CD4-positive, alpha-beta T cell treated with Interleukin-12 subunit alpha and Interleukin-12 subunit beta, for 1 hour (primary cell): ENCODE data around the gene HSPA12A.

Experiments
- DNase-seq: peaks from one replicate; pipeline ENCODE4 v3.0.0-alpha.2; 2020

Gene HSPA12A

DNA sequence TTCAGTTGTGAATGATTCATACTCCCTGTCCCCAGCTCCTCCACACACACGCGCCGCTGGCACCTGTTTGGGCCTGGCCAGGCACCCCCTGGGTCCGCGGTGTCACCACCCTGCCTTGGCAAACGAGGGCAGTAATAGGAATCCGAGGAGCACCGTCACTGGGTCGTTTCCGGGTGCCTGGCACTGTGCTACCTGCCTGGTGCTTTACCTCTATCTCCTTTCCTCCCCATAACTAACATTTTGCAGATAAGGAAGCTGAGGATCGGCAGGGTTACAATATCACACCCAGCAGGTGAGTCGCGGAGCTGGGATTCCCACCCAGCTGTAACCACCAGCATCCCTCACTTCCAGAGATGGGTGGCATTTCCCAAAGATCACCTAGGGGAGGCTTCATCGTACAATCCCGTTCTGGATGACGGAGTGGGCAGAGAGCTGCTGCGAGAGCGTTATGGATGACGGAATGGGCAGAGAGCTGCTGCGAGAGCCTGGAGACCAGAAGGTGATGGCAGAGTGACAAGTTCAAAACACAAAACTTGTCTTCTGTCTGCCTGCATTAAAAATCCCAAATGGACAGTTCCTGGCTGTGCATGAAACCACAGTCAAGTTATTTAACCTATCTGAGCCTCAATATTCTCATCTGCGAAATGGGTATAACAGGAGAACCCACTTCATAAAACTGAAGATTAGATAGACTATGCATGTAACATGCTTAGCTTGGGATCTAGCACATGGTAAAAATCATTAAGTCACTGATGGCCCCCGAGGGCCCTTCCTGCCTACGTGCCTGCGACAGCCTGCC, 1.1 kb upstream of the HSPA12A start:
- no peak for DNase-seq

DNA sequence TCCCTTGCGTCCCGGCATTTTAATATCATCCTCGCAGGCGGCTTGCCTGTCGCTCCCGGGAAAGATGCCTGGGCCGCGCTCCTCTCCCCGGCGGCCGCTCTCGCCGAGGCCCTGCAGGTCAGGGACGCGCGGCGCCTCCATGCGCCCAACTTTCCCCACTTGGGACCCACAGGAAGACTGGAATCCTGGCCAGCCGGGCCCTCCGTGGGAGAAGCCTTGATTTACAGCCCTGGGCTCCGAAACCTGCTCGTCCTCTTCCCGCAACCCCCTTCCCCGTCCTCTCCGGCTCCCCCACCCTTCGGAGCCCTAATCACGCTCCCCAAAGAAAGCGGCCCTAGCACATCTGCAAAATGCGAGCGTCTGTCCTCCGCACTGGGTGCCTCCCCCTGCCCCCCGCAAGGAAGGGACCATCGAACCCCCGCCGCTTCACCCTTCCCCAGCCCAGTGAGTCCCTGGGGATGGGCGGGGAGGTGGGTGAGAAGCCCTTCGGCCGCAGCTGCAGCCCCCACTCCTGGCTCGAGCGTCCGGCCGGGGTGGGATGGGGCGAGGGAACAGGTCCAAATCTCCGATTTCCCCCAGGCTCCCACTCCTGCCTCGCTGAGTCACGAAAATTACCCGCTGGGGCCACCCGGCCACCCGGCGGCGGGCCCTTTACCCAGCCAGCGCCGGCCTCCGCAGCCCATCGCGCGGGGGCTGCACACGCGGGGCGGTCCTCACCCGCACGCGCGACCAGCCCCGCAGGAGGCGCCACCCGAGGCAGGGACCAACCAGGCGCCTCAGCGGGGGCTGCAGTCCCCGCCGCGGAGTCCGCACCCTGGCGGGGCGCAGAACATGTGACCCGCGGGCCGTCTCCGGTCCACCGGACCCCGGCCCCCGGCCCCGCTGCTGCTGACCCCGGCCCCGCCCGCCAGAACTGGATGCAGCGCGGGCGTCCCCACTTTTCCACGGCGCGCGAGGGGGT, 695 bp downstream of the HSPA12A start:
- no peak for DNase-seq

DNA sequence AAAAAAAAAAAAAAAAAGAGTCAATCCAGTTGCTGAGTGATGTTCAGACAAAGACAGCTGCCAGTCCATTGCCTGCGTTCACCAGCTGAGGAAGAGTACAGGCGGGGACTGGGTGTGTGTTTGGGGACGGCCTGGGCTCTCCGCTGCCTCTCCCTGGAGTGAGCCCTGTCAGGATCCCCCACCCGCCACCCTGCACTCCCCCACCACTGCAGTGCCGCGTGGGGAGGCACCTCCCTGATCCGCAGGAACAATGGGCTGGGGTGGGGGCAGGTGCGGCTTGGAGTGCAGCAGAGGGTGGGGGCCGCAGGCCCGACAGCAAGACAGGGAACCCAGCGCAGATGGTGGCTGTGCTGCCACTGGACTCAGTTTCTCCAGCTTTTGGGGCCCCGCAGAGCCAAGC, 1.4 kb downstream of the HSPA12A start:
- no peak for DNase-seq

DNA sequence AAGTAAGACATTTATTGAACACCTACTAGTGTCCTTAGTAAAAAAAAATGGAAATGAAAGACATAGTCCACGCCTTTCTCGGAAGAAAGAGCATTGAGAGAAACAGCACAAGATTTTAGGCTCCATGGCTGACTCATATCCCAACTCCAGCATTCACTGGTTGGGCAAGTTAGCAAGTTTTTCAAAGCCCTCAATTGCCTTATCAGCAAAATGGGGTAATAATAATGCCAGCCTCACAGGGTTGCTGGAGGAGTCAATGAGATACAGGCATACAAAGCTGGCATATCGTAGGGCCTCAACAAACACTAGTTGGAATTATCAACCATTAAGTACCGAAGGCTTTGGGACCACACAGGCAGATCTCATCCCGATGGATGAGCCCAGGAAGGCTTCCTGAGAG, 4.0 kb downstream of the HSPA12A start:
- no peak for DNase-seq

DNA sequence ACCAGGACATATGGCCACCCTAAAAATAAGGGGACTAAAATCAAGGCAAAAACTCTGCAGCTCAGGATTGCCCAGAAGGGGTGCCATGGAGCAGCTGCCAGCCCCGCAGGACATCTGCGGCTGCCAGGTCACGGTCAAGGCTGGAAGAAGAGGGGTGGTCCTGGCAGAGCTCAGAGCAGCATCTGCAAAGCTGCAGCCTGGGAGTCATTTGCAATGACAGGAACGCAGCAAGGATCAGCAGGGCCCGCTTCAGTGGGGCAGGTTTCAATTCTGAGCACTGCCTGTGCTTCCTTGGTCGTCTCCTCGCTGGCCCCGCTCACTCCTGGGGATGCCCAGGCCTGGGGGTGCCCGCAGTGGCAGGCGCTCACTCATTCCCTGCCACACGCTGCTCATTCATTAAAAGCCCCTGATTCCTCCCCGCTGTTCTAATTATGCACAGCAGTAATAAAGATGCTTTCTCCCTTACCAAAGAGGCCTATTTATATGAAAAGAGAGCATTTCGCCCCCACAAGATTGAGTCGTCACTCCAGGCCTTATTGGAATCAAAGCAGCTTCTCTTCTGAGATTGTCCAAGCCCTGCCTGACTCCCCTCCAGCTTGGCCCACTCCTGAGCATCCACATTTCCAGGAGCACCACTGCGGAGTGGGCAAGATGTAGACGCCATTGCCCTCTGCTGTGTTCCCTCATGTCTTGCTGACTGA, 4.6 kb downstream of the HSPA12A start:
- no peak for DNase-seq

DNA sequence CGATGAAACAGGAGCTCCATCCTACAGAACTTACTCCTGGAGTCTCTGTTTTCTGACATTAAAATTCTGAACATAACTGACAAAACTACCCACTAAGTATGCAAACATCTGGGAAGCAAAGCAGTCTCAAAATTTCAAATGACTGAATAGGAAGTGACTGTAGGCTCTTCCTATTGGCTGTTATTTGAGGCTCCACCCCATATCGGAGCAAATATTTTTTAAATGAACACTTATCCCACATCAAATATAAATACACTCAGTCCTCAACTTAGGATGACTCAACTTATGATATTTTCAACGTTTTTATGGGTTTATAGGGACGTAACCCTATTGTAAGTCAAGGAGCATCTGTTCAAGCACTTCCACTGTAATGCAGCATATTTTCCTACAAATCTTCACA, 8.8 kb downstream of the HSPA12A start:
- DNase-seq, result no peak

DNA sequence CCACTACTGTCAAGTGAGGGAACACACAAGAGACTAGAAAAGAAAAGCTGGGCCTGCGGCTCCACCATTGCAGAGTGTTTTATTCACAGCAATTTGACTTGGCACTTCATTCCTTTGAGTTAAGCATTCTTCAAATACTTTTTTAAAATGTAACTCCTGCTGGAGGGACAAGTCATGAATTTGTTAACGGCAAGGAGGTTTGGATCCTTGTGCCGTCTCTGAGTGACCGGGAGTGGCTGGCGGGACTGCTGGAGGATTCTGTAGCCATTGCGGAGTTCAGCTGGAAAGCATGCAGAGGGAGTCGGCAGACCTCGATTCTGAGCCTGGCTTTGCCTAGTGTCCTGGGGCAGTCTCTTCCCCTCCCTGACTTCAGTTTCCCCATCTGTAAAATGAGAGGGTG, 9.8 kb downstream of the HSPA12A start:
- DNase-seq, result no peak

DNA sequence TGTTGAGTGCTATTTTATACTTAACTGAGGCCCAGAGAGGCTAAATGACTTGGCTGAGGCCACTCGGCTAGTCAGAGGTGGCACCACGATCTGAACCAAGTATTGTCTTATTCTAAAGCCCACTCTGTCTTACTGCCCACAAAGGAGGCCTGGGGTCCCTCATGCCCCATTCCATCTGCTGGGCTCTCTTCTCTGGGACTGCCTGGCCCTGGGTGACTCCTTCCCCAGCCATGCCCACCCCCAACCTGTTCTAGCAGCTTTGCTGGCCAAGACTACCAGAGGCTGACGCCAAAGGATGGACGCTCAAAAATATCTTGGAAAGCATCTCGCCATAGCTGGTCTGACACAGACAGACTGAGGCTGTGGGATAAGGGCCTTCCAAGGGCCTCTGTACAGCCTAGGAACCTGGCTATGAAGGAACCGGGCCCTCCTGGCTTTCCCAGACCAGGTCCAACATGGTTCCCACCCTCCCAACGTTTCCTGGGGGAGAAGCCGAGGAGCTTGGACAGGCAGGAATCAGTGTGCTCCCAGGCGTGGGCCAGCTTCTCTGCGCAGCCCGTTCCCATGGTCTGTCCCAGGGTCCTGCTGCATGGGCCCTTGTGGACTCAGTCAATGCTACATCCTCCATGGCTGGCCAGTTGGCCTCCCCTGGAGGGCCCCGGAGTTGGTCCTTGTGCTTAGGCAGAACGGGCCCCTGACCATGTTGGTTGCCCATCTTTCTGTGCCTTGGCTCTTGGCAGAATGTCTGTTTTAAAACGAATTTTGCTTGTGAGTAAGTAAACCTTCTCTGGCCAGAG, 11.7 kb downstream of the HSPA12A start:
- DNase-seq, result no peak

DNA sequence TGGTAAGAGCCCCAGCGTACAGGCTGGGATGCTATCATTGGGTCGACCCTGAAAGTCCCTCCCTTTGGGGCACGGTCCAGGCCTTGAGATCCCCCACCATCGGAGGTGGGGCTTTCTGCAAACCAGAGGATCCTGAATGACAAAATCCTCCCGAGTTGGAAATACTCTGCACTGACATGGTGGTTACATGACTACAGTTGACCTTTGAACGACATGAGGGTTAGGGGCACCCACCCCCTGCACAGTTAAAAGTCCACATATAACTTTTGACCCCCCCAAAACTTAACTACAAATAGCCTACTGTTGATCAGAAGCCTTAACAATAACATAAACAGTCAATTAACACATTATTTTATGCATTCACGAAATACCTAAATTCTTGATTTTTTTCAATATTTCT, 13.1 kb downstream of the HSPA12A start:
- DNase-seq, result no peak

DNA sequence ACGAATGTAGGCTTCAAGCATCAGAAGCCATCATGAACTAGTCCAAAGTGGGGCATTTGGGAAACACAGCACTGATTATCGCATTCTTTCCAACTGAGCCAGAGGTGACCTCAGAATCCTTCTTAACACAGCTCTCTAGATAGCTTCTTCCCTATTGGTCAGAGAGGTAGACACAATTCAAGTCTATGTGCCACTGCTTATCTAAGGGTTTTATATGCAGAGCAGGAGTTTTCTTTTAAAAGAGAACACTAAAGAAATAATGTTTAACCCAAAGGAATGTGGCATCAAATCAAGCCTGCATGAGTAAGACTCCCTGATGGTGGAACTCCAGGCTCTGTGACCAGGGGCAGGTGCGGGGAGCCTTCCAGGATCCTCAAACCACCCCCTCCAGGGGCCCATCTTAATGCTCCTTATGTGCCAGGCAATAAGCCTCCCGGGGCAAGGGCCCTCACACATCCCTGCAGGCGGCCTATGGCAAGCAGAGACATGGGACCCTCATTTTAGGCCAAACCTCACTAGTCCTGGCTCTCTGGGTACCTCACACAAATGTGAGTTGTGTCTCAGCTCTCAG, 13.8 kb downstream of the HSPA12A start:
- DNase-seq, result no peak

DNA sequence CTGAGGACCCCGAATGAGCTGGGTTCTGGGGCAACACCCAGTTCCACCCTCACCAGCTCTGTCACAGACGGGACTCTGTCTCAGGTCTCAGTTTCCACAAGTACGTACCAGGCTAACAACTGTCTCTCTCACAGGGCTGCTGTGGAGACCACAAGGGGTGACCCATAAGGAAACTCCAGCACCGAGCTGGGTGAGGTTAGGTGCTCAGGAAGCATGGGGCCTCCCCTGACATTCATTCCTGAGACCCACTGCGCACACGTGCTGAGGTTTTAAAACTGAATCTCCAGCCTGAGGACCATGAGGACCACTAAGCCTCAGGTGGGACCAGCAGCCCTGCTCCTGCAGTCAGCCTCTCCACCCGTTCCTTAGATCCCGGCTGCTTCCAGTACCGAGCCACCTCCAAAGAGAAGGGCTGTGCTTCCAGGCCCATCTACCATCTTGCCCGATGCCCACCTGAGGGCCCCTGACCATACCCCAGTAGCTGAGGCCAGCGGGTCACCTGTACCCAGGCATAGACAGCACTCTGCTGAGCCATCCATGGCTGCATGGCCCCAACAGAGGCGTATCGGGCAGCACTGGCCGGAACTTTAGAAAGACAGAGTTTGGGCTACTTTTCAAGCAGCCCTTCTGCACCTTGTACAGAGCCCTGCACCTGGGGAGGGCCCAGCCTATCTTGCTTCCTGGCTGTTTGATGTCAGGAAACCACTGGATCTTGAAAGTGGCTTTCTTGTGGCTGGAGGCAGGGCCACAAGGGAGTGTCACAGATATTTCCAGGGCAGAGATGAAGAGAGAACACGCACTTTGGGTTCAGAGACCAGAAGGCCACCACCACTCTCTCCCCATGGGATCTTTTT, 18.7 kb downstream of the HSPA12A start:
- peak; percentile 66 for DNase-seq

DNA sequence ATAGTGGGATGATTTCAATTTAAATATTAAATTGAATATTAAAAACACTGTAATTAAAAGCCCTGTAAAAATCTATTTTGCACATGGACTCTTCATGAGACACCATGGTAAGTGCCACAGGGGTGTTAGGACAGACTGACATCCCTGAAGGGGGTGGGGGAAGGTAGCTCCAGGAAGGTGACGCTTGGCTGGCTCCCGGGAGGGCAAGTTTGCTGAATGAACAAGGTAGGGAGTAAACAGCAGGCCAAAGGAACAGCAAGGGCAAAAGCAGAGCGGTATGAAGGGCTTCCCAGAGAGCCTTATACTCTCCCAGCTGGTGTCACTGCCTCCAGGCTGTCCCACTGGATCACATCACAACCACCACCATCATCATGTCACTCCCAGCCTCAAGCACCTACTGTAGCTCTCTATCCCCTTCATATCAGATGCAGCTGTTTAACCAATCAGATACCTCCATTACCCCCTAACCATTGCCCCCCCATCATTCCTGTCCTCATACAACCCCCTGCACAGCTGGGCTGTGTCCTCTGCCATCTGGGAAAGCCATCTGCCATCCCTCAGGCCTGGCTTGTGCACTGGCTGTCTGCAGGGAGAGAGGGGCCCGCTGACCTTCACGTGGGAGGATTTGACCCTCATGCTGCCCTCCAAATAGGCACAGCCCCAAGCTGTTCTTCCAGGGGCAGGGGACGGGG, 19.5 kb downstream of the HSPA12A start:
- no peak for DNase-seq

DNA sequence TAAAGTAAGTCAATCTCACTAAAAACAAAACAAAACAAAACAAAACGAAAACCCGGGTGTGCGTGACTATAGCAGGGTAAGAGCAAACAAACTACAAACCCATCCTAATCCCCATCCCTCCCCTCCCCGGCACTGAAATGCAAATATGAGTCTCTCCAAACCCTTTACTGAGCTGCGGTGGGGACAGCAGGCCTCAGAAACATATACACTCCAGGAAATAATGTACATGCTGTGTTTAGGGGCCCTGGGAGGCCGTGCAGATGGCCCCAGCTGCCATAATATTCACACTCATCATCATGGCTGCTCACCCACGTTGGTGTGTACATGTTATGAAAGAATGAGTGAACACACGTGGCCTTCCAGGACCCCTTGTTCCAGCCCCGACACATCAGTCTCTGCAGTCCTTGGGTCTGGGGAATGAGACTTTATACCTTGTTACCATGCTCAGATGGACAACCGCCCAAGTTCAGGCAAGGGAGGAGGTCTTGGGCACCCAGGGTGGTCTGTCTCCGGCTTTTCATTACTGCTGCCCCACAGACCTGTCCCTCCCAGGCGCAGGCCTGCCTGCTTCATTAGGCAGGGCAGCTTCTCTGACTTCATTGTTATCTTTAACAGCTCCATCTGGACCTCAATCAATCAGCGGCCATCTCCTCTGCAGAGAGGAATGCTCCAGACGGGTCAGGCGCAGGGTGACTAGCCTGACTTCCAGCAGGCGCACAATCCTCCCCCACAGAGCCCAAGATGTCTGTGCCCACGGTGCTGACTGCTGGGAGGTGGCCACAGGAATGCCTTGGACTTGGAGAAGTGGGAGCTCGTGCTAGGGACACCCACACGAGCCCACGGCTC, 20.6 kb downstream of the HSPA12A start:
- no peak for DNase-seq

DNA sequence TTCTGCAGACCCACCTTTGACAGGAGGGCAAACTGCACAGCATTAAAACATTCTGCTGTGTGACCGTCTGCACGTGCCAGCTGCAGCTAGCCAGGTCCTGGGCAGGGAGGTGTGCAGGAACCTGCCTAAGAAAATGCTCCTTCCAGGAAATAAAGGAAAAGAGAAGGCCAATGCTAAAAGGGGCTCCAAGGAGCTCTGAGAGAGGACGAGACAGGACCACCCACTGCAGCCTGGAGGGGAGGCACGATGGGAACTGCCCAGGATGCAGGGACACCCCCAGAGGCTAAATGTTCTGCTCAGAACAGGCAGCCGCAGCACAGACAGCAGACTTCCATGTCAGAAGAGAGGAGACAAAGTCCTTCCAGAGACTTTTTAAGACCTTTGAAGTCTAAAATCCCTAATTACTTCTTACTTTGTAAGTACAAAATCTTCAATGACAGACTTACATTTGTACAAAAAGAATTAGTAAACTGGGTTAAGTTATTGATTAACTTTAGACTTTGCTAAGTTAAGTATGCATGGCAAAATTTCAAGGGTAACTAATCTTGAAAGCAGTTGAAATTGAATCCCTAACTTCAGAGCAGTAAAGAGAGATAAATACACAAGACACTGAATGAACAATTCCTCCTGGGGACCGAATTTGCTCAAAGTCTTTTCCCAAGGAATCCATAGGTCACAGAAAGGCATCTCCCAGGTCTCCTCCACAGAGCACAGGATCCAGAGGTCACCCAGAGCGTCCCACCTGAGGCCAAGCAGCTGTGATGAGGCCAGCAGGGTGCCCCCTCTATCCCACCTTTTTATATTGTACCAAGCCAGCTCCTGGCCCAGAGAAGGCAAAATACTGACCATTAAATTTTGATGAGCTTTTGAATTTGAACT, 21.5 kb downstream of the HSPA12A start:
- DNase-seq, result no peak

DNA sequence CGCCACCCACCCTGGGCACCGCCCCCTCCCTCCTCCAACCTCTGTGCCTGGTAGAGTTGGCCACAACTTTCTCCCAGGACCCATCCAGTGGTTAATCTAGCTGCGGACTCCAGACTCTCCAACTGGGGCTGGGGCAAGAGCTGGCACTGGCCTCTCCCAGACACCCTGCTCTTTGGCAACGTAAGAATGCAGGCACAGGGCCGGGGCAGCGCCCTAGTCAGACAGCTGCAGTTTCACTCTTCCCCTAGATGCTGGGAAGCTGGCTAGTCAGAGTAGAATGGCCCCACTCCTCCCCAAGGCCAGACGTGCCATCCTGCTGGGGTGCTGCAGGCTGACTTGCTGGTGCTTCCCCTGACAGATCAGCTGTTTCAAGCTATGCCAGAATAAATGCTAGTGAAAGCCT, 22.1 kb downstream of the HSPA12A start:
- no peak for DNase-seq

DNA sequence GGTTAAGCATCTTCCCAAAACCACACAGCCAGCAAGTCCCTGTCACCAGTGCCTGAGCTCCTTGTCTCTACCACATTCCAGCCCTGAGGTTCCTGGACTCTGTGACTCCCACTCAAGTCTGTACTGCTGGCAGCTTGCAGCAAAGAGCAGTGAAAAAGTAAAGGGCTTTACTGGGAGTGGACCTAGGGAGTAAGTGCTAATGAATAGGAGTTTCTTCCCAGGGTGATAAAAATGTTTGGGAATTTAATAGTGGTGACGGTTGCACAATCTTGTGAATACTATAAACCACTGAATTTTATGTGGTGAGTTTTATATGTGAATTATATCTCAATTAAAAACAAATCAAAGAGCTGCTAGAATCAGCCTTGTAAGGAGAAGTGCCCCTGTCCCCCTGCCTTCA, 22.6 kb downstream of the HSPA12A start:
- no peak for DNase-seq

DNA sequence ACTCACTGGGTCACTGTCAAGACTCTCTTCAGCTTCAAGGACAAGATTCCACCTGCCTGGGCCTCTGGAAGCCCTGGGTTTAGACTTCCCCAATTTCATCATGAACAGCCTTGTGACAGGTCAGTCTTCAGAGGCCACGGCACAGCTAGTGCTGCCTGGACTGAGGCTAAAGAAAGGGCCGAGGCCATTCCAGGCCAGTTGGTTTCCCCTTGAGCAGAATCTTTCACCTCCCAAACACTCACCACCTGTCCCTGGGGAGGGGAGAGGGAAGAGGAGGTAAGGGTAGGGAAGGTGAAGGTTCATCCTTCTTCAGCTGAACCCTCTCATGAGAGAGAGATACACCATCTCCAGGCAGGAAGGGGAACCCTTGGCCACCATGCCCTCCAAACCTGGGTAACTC, 24.3 kb downstream of the HSPA12A start:
- DNase-seq, result no peak

DNA sequence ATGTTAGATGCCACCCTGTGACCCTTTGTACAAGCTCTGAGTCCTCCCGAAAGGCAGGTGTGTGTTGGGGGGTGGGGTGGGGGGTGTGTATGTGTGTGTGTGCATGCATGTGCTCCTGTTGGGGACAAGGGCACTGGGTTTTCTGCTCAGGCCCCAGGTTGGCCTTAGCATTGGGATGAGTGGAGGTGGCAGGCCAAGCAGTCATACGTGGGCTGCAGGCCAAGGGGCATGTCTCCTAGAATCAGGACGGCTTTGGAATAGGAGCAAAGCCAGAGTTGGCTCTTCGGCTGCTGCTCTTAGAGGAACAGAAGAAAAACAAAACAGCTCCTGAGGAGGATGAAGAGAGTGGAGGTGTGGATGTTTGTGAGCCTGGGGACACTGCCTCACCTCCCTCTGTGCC, 26.0 kb downstream of the HSPA12A start:
- DNase-seq, result no peak
